Measurements from ENCODE around the gene GATA5. TPM values are rescaled to one million over a fixed set of nuclear protein-coding genes. Genes with fewer than 3 reads are reported as not detected.

GATA5 gene
- total and polyA plus RNA-seq, 2 donors (not counting 3 experiments of a cell fraction or from before 2014, with no cell fraction given), result not detected

DNA sequence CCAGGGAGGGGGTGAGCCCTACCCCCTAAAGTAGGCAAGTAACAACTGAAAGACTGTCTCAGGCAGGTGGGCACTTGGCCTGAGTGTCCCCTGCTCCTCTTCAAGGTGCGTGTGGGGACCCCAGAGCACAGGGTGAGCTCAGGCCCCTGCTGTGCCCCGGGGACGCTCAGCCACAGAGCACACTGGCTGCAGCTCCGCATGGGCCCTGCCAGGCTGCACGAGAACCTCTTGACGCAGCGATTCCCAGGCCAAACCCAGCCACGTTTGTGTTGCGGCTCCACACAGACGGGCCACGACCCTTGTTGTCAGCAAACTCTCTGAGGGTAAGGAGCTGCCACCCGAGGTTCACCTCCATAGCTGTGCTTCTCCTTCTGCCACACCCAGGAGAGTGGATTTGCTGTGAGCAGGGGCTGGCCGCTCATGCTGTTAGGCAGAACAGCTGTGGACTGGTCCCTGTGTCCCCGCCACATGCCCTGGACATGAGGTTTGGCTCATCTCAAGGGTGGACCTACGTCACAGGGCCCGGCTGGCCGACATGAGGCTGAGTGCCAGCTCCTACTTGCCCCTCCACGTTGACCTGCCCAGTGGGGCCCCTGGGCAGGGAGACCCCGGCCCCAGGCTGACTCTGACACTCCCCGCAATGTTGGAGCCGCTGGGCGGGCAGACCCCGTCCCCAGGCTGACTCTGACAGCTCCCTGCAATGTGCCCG is 29.7 kb upstream of the GATA5 start:
- FAIRE-seq, result no peak
- no peaks in the 10 kb centered on the region for H3K27me3 ChIP-seq (ENCODE audit: control insufficient read depth in 2 of 2, insufficient read depth in 2 of 2, low read length in 2 of 2)
- intact Hi-C loops (cut with micrococcal nuclease), result no loop called here
- dilution Hi-C loops (cut with MboI; ENCODE audit: extremely low pct_ligation_motif_present, low sequenced_read_pairs), result no loop called here
- H3K79me2 ChIP-seq (ENCODE audit: control insufficient read depth, insufficient read depth, low read length), result no peaks in the 10 kb centered on the region
- no peak for TF ChIP-seq POLR2A (IDR thresholded peaks at IDR 0.05; ENCODE audit: low read depth, low read length)
- no peak for TF ChIP-seq MYC (IDR thresholded peaks at IDR 0.05; ENCODE audit: low read depth, low read length)
- TF ChIP-seq, protein P1, sequence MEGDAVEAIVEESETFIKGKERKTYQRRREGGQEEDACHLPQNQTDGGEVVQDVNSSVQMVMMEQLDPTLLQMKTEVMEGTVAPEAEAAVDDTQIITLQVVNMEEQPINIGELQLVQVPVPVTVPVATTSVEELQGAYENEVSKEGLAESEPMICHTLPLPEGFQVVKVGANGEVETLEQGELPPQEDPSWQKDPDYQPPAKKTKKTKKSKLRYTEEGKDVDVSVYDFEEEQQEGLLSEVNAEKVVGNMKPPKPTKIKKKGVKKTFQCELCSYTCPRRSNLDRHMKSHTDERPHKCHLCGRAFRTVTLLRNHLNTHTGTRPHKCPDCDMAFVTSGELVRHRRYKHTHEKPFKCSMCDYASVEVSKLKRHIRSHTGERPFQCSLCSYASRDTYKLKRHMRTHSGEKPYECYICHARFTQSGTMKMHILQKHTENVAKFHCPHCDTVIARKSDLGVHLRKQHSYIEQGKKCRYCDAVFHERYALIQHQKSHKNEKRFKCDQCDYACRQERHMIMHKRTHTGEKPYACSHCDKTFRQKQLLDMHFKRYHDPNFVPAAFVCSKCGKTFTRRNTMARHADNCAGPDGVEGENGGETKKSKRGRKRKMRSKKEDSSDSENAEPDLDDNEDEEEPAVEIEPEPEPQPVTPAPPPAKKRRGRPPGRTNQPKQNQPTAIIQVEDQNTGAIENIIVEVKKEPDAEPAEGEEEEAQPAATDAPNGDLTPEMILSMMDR (IDR thresholded peaks at IDR 0.05; ENCODE audit: extremely low read depth in 1 of 2, insufficient read depth in 1 of 2, low read depth in 1 of 2, low read length in 2 of 2), result no peak
- TF ChIP-seq GATA2 (IDR thresholded peaks at IDR 0.05; ENCODE audit: insufficient read depth, insufficient read length, low read depth, low read length), result no peak
- TF ChIP-seq JUN (IDR thresholded peaks at IDR 0.05; ENCODE audit: borderline replicate concordance, insufficient read depth, insufficient read length, low read depth), result no peak
- TF ChIP-seq, protein P2, sequence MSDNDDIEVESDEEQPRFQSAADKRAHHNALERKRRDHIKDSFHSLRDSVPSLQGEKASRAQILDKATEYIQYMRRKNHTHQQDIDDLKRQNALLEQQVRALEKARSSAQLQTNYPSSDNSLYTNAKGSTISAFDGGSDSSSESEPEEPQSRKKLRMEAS (IDR thresholded peaks at IDR 0.05; ENCODE audit: insufficient read depth, insufficient read length), result no peak
- no peak for TF ChIP-seq POLR2AphosphoS5 (IDR thresholded peaks at IDR 0.05; ENCODE audit: insufficient read depth, low read depth, low read length)
- TF ChIP-seq EZH2 (IDR thresholded peaks at IDR 0.05; ENCODE audit: borderline replicate concordance, low read depth, low read length, severe bottlenecking), result no peak
- no peak for TF ChIP-seq FOS (IDR thresholded peaks at IDR 0.05; ENCODE audit: borderline replicate concordance, insufficient read depth, low read length)
- H3K9me3 ChIP-seq (replicated peaks; ENCODE audit: control insufficient read depth, insufficient read depth, low read length), result no peaks in the 10 kb centered on the region
- no peak overlapping the region for H3K4me2 ChIP-seq (ENCODE audit: insufficient read depth, low read length)
- no peak overlapping the region for H3K4me3 ChIP-seq (replicated peaks in 1 of 3; ENCODE audit: insufficient read depth in 1 of 3, low read depth in 1 of 3, low read length in 3 of 3)
- ChIA-PET POLR2A (no interaction called here), CTCF (interaction anchor here (1.5 kb wide), 1 partner anchor 111 kb away, joined by 5 read pairs; no protein-coding TSS in a partner anchor)
- no peaks in the 10 kb centered on the region for H3K4me1 ChIP-seq (ENCODE audit: control insufficient read depth, extremely low read depth, insufficient read depth, low read length)
- no peaks in the 10 kb centered on the region for H4K20me1 ChIP-seq (replicated peaks; ENCODE audit: control insufficient read depth, extremely low read depth, insufficient read depth, low read length)
- H3K27ac ChIP-seq (ENCODE audit: insufficient read depth, low read depth, low read length), result no peak overlapping the region
- no peak for DNase-seq (ENCODE audit: low read depth, low spot score)
- H3K36me3 ChIP-seq (ENCODE audit: control insufficient read depth in 2 of 2, extremely low read depth in 1 of 2, insufficient read depth in 2 of 2, low read length in 2 of 2), result no peaks in the 10 kb centered on the region
- no peak overlapping the region for H3K9ac ChIP-seq (replicated peaks; ENCODE audit: extremely low read depth, insufficient read depth, low read length)
- no peak overlapping the region for H2AFZ ChIP-seq (ENCODE audit: low read depth, low read length)
- H3K9me1 ChIP-seq (replicated peaks; ENCODE audit: control insufficient read depth, extremely low read depth, insufficient read depth, low read length), result no peaks in the 10 kb centered on the region
- no TSS peak for BruUV-seq (replicated peaks)

Measured in endothelial cell of umbilical vein (primary cell).